ENCODE results near the gene SPATS2L.

SPATS2L gene

DNA sequence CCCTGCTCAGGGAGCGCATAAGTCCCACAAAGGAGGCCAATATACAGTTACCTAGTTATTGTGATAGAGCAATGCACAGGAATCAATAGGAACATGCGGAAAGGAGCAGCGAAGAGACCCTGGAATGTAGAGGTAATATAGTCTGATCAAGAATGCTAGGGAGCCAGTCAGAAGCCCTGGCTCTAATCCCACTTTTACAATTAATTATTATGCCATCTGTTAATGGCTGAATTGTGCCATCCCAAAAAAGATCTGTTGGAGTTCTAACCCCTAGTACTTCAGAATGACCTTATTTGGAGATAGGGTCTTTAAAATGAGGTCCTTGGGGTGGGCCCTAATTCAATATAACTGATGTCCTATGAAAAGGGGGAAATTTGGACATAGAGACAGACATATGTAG, 7.7 kb upstream of the SPATS2L start:
- no peak for DNase-seq

DNA sequence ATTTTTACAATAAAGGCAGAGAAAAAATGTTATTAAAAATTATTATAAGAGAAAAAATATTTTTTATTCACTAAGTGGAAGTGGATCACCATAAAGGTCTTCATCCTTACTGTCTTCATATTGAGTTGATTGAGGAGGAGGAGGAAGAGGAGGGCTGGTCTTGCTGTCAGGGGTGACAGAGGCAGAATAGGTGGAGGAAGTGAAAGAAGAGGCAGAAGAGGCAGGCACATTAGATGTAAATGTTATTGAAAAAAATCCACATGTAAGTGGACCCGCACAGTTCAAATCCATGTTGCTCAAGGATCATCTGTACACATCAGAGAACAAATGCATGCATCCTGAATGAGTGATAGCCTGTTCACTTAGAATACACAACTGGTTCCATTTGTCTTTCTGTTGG, 6.4 kb upstream of the SPATS2L start:
- DNase-seq = no peak

DNA sequence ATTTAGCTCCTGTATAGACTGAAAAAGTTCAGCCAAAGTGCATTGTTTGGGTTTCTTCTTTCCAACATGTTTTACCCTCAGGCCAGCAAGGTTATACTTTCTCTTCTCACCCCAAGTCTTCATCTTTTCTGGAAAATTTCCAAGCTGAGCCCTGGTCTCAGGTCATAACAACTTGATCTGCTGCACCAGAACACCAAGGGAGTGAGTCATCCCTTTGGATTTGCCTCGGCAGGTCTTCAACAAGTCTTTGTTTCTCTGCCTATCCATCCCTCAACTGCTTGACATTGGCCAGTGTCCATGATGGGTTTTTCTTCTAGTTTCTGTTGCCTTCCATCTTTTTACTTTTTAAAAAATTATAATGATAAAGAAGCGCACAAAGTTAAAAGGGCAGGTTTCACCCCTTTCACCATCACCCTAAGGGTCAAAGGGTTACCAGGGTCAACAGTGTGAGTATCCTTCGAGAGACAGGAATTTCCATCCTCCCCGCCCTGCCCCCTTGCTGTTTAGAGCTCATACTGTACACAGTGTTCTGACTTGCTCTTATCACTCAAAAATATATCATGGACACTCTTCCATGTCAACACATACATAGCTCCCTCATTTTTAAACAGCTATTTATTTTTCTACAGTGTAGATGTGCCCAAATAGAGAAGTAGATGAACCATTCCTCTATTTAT, 5.7 kb upstream of the SPATS2L start:
- no peak for DNase-seq

DNA sequence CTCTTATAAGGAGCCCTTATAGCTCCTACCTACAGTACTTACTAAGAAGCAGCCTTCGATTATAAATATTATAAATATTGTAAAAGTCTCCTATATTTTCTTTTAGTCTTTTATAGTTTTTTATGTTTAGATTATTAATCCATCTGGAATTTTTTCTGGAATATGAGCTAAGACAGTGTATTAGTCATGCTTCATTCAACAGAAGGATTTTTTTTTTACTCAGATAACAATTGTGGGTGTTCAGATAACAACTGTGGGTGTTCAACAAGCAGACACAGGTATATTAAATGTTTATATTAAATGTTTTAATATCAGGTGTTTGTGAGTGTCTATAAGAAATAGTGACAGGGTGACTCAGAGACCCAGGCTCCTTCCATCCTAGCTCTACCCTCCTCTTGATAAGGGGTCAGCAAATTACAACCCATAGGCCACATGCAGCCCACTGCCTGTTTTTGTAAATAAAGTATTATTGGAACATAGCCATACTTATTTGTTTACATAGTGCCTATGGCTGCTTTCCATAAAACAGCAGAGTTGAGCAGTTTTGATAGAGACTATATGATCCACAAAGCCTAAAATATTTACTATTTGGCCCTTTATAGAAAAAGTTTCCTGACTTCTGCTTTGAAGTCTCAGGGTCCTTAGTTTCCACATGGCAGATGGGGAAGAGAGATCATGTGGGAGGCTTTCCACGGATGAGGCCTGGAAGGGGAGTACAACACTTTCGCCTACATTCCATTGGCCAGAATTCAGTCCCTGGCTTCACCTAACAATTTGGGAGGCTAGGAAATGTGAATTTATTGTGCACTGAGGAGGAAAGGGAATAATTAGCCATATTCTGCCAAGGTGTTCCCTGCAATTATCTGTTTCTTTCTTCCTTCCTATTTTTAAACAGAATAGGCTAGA, 4.3 kb upstream of the SPATS2L start:
- no peak for DNase-seq

DNA sequence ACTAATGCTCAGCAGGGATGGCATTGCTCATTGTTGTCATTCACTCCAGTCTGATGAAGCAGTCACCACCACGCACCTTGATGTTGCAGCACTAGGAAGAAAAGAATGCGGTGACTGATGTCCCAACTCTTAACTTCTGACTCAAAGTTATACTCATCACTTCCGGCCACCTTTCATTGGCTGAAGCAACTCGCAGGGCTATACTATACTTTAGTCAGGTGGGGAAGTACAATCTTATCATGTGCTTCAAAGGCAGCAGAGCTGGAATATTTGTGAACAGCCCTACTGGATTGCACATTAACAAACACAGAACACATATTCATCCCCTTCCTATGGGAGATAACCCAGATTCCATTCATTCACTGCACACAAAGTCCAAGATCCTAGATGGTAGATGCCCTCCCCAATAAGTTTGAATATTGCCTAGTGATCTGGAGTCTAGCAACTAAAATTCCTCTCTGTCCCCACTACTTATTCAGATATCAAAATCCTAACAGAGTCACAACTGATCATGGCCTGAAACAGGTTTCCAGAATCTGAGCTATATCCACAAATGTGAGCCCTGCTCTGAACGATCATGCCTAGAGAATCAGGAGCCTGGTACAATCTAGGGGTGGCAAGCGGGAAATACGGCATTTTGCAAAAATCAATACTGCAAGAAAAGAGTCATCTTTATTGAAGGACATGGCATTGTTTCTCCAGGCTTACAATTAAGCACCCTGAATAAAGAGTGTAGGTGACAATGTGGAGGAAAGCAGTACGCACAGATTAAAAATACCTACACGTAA, 3.4 kb upstream of the SPATS2L start:
- no peak for DNase-seq

DNA sequence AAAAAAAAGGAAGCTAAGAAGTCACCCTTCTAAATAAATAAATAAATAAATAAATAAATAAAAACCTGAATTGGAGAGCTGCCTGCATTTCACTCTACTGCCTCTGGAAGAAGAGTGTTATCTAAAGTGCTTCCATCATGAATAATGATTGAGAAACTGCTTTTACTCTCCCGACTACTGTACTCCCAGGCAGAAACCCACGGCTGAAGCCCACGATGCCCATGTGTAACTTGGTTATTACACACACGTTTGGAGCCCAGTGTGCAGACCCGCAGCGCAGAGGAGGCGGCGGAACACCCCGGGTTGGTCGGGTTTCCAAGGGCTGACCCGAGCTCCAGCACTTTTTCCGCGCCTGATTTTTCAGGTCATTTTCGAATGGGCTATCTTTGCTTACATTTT, 697 bp upstream of the SPATS2L start:
- DNase-seq = no peak

DNA sequence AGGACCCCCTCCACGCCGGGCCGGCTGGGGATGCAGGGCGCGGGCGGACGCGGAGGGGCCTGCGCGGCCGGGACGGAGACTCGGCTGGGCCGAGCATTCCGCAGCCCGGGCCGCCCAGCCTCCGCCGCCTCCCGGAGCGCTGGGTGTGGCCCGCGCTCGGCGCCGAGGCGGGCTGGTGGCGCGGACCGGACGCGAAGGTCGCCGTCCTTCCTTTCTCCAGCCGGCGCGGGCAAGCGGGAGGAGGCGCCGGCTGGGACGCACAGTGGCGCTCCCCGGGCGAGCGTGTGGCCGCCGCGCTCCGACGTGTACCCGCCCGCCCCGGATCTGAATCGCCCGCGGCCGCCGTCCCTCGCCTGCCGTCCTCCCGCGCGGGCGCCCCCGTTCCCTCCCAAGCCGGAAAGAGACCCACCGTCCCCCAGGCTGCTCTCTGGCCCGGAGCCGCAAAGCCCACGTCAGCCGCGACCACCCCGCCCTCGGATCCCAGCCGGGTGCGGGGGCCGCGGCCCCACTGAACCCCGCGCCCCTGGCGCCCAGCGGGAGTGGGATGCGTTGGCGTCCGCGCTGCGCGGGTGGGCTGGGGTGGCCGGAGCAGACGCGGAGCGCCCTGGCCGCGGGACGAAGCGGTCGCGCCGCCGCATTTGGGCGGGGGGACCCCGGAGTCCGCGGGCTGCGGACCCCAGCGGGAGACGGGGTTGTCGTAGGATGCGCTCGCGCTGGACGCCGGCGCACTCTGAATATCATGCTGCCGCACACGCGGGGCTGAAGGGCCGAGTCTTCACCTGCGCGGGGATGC, 634 bp downstream of the SPATS2L start:
- DNase-seq = no peak

DNA sequence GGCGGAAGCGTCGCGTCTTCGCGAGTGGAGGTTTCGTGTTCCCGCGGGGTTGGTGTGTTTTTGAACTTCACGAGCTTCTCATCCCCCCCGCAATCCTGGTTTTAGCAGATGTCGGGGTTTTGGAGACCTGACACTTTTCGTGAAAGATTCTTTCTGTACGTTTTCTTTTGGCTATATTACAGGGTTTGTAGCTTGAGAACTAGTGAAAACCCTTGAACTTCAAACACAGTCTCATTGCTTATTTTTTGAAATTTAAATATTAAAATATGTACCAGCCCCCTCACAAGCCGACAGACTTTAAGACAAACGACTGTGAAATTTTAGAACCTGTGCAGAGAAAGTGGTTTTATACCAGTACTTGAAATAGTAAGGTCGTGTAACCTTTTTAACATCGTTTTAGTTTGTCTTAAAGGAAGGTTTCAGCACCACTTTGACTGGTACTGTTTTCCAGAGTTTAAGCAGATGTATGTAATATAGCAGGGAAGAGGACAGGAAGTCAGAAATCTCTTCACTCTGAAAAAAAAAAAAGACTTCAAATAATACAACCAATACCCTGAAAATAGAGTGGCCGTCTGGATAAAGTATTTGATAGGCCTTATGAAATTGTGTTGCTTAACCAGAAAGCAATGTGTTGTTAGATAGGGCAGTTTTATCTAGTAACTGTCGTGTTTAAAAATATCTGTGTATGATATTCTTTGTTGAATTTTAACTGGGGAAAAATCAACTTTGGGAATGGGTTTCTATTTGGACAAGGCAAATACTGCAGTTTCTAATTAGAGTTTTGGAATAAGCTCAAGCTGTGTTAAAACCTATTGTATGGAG, 1.4 kb downstream of the SPATS2L start:
- no peak for DNase-seq

DNA sequence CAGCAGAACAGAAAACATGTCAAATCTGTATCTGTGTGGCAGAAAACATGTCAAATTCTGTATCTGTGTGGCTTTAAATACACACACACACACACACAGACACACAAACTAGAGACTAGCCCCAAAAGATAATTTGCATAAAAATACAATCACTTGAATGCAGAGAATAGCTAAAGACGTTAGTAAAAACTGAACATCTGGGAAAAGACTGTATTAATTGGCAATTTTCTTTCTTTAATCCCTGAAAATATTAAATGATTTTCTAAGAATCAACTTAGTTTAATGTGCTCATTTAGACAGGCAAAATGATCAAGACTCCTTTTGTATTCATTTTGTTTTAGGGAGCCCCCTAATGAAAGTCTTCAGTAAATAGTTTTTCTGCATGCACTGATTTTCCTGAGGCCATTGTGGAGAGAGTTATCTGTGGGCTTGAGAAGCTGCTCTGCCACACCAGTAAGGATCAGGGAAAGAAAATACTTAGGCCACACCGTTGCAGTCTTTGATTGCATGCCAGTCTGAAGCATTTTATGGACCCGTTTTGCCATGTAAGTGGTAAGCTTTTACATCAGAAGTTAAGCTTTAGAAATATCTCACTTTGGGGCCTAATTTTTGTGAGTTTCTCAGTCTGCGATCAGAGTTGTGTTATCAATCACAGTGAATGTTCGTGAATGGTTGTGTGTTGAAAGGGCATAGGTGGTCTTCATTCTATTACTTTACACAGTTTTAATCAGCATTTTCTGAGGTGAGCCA, 2.2 kb downstream of the SPATS2L start:
- DNase-seq = no peak

DNA sequence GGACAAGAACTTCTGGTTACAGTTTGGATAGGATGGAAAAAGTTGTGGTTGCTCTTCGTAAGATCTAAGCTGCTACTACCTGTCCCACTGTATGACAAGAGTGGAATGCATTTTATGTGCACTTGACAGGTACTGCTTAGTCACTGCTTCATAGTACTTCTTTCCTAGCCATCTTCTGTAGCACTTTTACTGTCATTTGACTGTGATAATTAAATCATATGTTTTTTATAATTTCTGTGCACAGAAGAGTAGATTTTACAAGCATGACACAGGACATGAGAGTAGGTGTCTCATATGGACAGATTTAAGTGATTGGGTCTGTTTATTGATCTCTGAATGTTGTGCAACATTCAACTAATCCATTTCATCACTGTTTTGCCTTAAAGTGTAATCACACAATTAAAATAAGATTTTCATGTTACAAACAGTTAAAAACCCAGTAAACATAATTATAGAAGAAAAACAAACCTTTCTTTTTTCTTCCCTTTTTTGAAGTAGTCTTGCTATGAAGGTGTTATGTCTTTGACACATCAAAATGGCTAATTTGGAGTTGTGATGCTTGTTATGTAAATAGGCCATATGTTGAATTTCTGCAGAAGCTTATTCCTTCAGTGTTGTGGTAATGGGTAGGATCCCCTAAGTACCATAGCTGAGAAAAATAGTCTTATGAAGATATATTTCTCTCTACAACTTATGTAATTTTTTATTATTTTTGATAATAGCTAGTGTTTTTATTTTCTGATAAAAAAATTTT, 3.0 kb downstream of the SPATS2L start:
- no peak for DNase-seq

DNA sequence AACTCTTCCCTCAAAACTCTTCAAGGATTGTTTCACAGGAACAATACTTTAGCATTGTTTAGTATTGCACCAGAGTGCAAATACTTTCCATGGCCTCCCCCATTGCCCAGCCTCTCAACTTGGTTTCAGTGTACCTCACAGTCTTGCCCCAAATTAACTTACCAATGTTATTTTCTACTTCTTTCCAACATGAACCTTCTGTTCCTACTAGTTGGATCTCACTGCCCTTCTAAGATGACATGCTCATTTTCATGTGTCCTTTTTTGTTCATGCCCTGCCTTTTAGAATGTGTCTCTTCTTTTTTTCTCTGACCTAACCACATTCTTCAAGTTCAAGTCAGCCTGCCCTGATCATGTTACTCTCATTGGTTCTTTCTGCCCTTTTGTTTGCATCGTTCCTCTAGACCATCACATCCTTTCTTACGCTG, 4.1 kb downstream of the SPATS2L start:
- no peak for DNase-seq

DNA sequence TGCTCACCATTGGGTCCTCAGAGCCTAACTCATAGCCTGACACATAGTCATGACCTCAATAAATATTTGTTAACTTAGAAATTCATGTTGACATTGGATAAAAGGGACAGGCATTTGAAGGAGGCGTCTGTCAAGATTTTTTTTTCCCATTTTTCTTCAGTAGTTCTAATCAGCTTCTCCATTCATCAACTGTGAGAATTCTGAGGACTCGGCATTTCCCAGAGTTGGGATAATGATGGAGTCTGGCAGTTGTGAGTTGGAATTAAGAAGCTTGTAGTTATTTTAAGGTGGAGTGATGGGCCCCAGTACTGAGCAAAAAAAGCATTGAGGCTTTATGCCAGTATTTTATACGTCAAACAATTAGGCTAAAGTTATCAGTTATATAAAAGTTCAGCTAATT, 4.6 kb downstream of the SPATS2L start:
- no peak for DNase-seq

DNA sequence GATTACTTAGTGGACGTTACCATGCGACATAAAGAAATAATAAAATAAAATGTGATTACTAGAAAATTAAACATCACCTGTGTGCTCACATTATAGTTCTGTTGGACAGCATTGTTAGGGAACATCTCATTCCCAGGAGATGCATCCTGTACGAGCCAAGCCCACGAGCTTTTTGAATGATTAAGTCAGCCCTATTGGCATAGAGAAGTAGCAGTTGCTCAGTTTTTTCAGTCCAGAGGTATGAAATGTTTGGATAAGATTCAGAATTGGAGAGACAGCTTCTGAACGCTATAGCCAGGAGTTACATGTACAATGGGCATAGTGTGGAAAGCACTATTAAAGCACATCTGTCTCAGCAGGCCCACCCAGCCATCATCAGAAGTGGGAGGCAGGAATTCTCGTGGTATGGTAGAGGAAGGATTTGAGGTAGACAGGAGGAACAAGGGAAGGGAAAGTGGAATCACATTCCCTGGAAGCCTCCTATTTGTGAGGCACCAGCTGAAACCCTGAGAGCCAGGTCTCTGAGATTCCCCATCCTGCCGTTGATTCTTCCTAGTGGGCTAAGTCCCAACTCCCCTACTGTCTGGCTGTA, 8.6 kb downstream of the SPATS2L start:
- DNase-seq = no peak

DNA sequence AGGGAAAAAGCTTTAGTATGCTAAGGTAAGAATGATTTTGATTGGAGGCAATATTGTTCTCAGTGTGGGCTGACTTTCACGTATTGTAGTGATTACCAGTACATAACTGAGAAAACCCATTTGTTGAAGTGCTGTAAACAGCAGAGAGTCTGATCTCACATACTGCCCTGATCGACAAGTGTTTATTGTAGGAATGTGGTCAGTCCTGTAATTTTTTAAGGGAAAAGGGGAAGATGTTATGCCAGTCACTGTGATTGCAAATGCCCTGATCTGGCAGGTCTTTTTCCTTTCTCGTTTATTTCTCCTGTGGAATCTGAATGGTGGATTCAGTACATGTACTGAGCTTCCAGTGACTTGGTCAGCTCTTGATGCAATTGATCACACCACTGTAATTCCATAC, 11.5 kb downstream of the SPATS2L start:
- no peak for DNase-seq

DNA sequence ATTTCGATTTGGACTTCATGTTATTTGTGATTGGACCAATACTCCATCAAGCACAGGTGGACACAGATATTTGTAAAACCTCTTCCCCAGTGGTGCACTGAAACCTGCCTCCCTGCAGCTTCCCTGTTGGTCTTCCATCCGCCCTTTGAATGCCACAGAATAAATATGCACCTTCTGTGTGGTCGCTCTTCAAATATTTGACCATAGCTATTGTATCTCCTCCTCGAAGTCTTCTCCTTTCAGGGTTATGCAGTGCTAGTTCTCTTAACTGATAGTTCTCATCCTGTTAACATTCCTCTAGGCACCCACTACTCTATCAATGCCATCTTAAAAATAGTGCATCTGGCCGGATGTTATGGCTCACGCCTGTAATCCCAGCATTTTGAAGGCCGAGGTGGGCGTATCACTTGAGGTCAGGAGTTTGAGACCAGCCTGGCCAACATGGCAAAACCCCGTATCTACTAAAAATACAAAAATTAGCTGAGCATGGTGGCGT, 12.5 kb downstream of the SPATS2L start:
- no peak for DNase-seq

DNA sequence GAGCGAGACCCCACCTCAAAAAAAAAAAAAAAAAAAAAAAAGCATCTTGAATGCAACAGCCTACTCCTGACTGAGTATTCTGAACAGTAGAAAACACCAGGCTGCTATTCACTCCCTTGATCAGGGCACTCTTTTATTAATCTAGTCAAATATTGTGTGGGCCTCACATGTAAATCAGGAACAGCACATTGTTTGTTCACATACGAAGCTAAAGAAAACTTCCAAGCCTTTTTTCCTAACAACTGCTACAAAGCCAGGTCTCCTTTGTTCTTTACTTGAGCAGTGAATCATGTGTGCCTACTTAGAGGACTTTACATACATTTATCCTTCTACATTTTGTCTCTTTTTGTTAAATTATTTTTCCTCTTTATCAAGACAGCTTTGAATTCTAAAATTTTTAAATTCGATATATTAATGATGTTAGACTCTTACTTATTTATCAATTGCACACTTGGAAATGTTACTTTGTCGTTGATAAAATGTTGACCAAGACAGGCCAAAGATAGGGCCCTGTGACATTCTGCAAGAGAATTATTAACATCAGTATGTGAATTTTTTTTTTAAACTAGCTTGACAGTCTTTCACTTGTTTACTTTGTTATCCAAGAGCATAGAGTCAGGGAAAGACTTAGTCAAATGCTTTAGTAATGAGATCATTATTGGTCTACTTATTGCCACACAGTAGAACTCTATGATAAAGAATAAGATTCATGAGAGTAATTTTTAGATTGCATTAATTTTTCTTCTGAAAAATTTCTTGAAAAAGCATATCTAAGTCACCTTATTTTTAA, 13.2 kb downstream of the SPATS2L start:
- no peak for DNase-seq

DNA sequence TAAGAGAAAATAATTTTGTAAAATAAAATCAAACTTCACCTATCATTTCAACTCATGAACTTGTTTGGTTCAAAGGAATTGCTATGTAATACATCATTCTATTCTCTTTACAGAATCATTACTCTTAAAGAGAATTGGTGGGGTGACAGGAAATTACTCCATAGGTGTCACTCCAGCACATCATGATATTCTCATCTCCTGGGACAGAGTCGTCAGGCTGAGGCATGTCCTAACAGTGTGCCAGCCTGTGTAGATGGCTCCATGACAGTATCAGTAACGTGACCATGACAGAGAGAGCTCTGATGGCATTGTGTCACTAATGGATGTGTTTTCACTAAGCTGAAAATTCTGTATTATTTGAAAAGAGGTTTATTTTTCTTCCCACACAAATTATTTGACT, 13.9 kb downstream of the SPATS2L start:
- peak; percentile 47 for DNase-seq

DNA sequence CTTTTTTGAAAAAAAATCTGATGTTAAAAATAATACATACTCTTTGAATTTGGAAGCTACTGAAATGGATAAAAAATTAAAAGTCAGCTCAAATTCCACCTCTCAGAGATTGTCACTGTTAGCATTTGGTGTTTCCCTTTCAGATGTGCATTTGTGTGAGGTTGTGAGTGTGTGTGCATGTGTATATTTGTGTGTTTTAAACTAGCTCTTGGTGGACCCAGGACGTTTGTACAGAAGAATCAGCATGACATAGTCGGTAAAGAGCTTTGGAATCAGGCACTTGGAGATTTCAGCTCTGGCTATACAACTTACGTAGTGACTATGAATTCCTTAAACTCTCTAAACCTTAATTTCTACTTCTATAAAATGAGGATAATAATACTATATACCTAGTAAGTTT, 14.5 kb downstream of the SPATS2L start:
- no peak for DNase-seq

Measured in NCI-H2171 (cell line).